Fibroblast of the aortic adventitia (primary cell): ENCODE measurements around the gene CD47. TPM values are rescaled to one million over a fixed set of nuclear protein-coding genes. Genes with fewer than 3 reads are reported as not detected.

ENCODE experiments used
- DNase-seq: peaks from one replicate; pipeline ENCODE4 v3.0.0-alpha.2; 2010; ENCODE audit warnings: low read depth
- H3K4me3 ChIP-seq: 2 replicates; pipeline ENCODE4 v1.5.1; 2011; ENCODE audit warnings: low read depth, mild to moderate bottlenecking, control low read depth, low read length, moderate library complexity
- total RNA-seq: library from RNA; depleted of rRNA; stranded (reverse); fragments of >200 nt; gene quantifications from 2 replicates; pipeline ENCODE4 v1.2.3, GENCODE V29; 2012; ENCODE audit warnings: low replicate concordance
- TF ChIP-seq, protein P1 (sequence below): IDR thresholded peaks from 2 replicates; pipeline ENCODE4 v1.5.1; 2011; ENCODE audit warnings: mild to moderate bottlenecking, low read length, control low read depth, inconsistent platforms; ENCODE audit not compliant: insufficient read depth

The CD47 gene
- total RNA-seq, 1 donor = 113 TPM

DNA sequence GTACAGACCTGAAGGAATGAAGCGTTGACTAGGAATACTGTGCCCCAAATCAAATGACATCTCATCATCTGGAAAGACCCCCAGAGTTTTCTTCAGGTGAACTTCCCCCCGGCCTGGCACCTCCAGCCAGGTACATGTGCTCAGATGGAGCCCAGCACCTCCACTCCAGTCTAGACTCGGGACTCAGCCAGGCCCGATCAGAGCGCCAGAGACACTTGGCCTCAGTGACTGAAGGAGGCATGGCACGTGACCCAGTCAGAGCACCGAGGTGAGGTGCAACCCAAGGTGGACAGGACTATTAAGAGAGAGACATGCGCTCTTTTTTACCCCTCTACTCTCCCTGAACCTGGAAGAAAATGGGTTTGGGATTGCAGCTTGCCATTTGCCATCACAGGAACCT, 48.5 kb downstream of the CD47 start:
- no peak for DNase-seq
- no peak overlapping the region for H3K4me3 ChIP-seq
- TF ChIP-seq, protein P1, sequence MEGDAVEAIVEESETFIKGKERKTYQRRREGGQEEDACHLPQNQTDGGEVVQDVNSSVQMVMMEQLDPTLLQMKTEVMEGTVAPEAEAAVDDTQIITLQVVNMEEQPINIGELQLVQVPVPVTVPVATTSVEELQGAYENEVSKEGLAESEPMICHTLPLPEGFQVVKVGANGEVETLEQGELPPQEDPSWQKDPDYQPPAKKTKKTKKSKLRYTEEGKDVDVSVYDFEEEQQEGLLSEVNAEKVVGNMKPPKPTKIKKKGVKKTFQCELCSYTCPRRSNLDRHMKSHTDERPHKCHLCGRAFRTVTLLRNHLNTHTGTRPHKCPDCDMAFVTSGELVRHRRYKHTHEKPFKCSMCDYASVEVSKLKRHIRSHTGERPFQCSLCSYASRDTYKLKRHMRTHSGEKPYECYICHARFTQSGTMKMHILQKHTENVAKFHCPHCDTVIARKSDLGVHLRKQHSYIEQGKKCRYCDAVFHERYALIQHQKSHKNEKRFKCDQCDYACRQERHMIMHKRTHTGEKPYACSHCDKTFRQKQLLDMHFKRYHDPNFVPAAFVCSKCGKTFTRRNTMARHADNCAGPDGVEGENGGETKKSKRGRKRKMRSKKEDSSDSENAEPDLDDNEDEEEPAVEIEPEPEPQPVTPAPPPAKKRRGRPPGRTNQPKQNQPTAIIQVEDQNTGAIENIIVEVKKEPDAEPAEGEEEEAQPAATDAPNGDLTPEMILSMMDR = no peak

DNA sequence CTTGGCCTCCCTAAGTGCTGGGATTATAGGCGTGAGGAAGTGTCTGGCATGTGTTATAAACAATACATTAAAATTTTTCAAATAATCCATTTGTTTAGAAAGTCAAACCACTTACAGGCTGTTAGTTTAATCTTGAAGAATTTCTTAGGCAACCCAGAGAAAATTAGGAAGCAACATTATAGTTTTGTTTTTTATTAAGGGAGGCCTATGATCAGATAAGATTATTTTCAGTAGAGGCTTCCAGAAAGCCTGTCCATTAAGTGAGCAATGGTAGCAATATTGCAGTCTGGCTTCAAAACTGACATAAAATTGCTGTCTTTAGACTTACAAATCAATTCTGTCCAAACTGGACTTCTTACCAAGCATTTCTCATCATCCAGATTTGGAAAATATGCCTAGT, 49.6 kb downstream of the CD47 start:
- no peak overlapping the region for H3K4me3 ChIP-seq
- DNase-seq = no peak
- TF ChIP-seq, protein P1 = no peak

DNA sequence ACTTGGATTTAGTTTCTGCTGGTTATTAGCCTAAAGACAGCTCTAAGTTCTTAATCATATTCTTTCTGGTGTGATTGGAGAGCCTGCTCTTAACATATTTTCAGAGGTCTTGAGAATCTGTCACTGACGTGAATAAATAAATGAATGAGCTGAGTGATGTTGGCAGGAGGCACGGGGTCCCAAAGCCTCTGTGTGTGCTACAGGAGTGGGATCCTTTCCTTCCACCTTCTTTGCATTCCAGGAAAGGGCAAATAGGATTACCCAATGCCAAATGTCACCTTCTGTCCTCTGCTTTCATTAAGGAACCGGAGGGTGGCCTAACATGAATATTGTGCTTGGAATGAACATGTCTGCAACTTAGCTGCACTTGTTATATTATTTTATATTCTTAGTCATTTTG, 53.1 kb downstream of the CD47 start:
- no peak overlapping the region for H3K4me3 ChIP-seq
- TF ChIP-seq, protein P1 = no peak
- DNase-seq = no peak

DNA sequence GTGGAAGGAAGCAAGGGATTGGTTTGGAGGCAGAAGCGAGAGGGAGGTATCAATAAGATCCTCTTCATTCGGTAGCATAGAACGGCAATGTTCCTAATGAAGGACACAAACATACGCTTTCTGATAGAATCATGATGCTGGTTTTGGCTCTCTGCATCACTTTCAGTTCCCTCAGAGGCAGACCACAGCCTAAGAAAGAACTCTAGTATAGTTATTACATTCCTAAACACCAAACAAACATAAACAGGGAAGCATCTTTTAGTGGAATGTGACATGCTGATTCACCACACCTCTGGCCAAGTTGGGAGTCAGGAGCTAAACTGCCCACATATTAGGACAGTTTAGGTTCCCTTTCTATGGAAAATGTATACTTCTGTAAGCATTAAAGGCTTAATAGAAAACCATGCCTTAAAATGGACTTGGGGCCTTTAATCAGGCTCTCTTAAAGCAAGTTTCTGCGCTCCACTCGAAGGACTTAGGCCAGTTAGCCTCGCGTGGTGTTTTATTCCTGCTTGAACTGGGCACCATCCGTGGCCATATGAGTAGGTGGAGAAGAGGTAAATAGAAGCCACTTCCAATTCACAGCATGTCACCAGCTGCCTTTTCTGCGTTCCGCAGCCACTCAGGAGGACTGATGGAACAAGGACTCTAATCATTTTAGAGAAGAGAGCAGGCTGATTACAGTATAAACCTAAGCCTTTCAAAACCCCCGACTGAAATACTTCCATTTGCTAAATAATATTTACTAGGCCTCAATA, 53.7 kb downstream of the CD47 start:
- TF ChIP-seq, protein P1 = no peak
- no peak overlapping the region for H3K4me3 ChIP-seq
- DNase-seq = no peak

DNA sequence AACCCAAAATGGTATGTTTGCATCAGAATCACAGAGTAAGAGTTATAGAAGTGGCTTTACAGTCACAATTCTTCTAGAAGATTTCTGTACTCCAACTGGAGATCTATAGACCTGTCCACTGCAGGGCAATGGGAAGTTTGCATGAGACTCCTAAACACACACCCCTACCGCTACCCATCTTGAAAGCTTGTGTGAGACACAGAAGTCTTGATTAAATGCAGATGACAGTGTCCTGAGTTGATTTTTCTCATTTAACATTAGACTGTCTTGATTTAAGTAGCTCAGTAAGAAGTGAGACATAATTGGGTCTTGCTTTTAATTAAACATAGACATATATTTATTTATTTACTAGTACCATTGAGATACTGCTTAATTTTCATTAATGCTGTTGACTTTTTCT, 54.4 kb downstream of the CD47 start:
- H3K4me3 ChIP-seq = no peak overlapping the region
- TF ChIP-seq, protein P1 = no peak
- DNase-seq = no peak

DNA sequence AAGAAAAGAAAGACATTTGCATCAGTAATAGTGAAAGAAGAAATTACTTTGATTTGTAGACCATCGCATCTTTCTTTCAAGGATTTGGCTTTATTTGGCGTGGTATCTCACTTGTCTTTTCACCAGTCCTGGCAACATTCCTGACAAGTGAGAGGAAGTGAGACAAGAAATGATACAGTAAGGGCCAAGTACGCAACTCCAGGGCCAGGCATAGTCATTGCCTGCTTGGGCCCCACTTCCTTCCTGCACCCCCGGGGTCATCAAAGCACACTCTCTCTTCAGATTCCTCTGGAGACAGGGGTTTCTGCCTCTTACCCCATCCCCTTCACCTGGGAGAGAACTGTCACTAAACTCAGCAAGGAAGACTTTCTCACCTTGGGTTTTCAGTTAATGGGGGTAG, 55.1 kb downstream of the CD47 start:
- TF ChIP-seq, protein P1 = no peak

DNA sequence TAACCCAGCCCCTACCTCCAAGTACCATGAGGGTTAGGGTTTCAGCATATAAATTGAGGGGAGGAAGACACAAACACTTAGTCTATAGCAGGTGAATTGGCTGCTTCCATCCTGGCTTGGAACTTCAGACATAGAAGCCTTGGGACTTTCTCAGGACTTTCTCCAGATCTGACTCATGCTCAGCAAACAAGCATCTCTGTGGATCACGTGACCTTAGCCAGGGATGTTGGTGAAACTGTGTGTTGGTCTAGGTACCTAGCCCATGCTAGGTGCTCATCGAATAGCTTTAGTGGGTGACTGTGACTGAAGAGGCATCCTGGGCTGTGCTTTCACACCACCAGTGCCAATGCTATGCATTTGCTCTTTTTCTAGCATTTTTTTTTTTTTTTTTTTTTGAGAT, 58.9 kb downstream of the CD47 start:
- TF ChIP-seq, protein P1 = no peak
- H3K4me3 ChIP-seq = no peak overlapping the region
- DNase-seq = peak; percentile 27

More for the DNA sequence above, 55.1 kb downstream of the CD47 start:
- DNase-seq = no peak
- no peak overlapping the region for H3K4me3 ChIP-seq
